A549 treated with CpdA at 1 μM for 4 hours (cell line): Measurements from ENCODE around the gene SMARCD3. TPM values are rescaled to one million over a fixed set of nuclear protein-coding genes. Genes with fewer than 3 reads are reported as not detected.

Experiments
- total RNA-seq: library from RNA; stranded (reverse); fragments of 200-300 nt; extraction: Qiagen RNA extraction; gene quantifications from 5 replicates; pipeline ENCODE4 v1.2.3, GENCODE V29; 2022; ENCODE audit warnings: low read depth

Gene SMARCD3
- 8.9 to 12.0 TPM (median 11.2 TPM) in 5 replicates for total RNA-seq

DNA sequence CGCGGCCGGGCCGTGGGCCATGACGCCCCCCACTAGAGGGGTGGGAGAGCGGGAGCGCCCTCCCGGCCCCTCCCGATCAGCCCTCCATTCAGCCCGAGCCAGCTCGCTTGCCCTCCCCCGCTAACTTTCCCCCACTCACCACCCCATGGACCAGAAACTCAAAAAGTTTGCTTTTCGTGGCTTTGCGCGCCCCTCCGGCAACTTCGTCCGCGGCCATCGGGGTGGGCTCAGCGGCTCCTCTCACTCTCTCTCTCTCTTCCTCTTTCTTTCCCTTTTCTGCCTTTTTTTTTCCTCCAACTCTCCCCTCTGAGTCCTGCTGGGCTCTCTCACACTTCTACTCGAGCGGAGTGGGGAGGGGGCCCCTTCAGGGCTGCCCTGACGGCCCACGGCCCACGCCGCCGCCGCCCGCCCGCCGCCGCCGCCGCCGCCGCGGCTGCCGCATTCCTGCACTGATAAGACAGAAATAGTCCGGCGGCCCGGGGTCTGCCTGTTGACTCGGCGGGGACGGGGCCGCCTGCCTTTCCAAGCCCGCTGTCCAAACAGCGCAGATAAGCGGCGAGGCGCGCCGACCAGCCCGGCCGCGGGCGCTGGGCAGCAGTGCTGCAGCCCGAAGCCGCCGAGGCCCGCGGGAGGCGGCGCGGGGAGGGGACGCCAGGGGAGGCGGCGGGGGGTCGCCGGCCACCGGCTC is at the start of gene SMARCD3:
Gene SMARCD3 (minus strand): TSS at position 349 of the 688 bp plus-strand sequence. CDS start 132 bp downstream, at position 217.

DNA sequence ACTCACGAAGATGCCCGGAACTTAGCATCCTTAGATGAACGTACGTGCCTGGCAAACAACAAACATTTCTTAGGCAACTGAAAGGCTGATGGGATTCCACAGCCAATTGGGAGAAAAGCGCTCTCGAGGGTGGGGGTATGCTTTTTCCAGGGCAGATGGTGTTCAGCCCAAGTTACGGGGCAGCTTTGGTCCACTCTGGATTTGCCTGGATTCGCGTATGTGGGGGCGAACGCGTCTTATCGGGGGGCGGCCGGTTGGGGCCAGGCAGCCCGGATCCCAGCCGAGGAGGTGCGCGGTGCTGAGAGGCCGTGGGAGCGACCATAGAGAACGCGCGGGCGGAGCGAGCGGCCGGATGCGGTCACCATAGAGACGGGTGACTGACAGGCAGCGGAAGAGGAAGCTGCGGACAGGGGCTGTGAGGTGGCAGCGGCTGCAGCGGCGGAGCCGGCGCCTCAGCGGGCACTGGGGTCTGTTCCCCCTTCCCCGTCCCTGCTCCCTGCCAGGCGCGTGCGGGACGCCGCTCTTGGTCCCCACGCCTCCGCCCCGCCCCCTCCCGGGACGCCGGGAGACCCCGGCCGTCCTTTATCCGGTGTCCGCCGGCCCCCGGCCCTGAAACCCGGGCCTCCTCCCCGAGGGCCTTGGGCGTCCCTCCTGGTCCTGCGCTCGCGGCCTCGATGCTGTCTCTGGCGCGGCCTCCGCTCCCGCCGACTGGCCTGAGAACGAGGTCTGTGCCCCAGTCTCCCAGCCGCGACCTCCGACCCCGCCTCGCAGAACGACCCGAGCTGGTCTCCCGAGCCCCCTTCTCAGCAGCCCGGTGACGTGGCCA is 16.2 kb downstream of the SMARCD3 start, which contains the start of gene CHPF2:
Gene CHPF2 (plus strand): TSS at position 393 of the 826 bp plus-strand sequence. CDS start 1,529 bp downstream, outside the sequence.

DNA sequence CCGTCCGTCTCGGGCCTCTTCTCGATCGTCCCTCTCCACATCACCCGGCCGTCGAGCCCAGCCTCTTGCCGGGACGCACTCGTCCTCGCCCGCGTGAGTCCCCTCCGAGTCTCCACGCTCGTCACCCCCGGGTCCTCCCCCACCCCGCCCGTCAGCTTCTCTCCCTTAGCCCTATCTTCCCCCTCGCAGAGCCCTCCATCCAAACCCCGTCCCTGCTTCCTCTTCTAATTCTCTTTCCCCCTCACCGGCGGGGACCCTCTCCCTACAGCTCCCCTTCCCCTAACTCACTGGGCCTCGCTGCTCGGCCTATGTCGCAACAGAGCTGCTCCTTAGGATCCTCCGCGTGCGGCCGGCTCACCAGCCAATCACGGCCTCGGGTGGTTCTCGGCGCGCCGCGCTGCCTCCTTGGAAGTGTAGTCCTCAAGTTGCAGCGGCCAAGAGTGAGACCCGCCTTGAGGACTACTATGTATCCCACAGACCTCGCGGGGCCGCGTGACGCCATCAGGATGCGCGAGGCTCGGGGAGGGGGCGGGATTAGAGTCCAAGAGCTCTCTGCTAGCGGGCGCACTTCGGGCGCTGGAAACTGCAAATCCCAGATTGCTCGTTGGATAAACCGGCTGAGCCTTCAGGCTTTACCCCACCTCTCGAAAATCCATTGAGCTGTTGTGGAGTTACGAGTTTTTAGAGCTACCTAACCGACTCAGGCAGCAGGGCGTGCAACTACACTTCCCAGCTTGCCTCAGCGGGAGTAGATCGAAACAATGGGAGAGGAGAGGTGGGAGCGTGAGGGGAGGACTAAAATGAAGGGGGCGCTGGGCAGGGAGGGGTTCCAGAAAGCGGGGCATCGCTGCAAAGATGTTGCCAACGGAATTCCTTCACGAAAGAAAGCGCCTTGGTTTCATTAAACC is 21.4 kb downstream of the SMARCD3 start, which contains the start of gene ABCF2:
Gene ABCF2 (minus strand): TSS at position 331 of the 908 bp plus-strand sequence. CDS start 747 bp downstream, outside the sequence.

DNA sequence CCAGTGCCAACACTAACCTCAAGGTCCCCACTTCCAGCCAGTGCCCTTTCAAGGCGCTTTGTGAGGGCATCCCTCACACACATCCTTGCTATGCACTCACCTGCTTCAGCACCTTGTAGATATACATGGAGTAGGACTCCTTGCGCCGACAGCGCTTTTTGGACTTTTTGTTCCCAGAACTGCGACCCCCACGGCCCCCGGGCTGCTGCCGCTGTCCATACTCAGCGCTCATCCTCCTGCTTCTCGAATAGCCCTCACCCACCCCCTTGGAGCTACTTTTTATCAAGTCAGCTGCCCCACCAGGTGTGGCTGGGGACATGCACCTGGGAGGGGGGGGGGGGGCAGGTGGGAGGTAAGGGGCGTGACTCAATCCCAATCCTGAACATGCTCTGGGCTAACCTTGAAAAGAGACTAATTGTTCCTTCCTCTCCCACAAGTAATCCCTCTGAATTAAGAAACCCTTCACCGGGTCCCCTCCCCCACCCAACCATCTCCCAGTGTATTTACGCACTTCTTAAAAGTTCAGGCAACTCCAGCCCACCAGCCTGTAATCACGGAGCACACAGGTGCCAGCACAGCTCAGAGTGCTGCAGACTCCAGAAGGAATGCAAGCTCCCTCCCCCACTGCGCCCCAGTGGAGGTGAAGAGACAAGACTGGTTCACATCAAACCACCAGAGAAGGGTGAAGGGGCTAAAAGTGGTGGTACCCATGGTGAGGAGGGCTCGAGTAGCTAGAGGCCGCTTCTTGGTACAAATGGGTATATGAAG is 38.2 kb downstream of the SMARCD3 start, which contains the start of gene H2BK1:
Gene H2BK1 (minus strand): TSS at position 402 of the 768 bp plus-strand sequence. CDS start 170 bp downstream, at position 232.

Other genes with a start within 250 kb of the SMARCD3 start
- 0.64 to 0.97 TPM (median 0.86 TPM) in 5 replicates for gene ATG9B, start 224.2 kb downstream of the SMARCD3 start, total RNA-seq
- gene ABCB8, start 220.2 kb downstream of the SMARCD3 start, total RNA-seq = 38.3 to 53.5 TPM (median 45.1 TPM) in 5 replicates
- 7.6 to 12.8 TPM (median 10.2 TPM) in 5 replicates for gene ASIC3, start 200.2 kb downstream of the SMARCD3 start, total RNA-seq
- gene CDK5, start 190.8 kb downstream of the SMARCD3 start, total RNA-seq = 32.3 to 35.2 TPM (median 33.4 TPM) in 5 replicates
- gene SLC4A2, start 189.1 kb downstream of the SMARCD3 start, total RNA-seq = 195 to 312 TPM (median 291 TPM) in 5 replicates
- 58.0 to 84.2 TPM (median 76.7 TPM) in 5 replicates for gene FASTK, start 167.9 kb downstream of the SMARCD3 start, total RNA-seq
- gene TMUB1, start 165.2 kb downstream of the SMARCD3 start, total RNA-seq = 35.5 to 58.8 TPM (median 56.8 TPM) in 5 replicates
- gene AGAP3, start 162.2 kb downstream of the SMARCD3 start, total RNA-seq = 54.6 to 71.6 TPM (median 67.0 TPM) in 5 replicates
- gene GBX1, start 81.0 kb downstream of the SMARCD3 start, total RNA-seq = not detected in 5 replicates
- not detected in 5 replicates for gene ASB10, start 61.4 kb downstream of the SMARCD3 start, total RNA-seq
- not detected in 5 replicates for gene H2BK1, start 38.2 kb downstream of the SMARCD3 start, total RNA-seq
- gene ABCF2, start 21.5 kb downstream of the SMARCD3 start, total RNA-seq = 69.2 to 73.0 TPM (median 70.1 TPM) in 5 replicates
- gene CHPF2, start 16.2 kb downstream of the SMARCD3 start, total RNA-seq = 39.4 to 53.0 TPM (median 48.5 TPM) in 5 replicates
- 37.2 to 52.1 TPM (median 39.9 TPM) in 5 replicates for gene NUB1, start 93.1 kb upstream of the SMARCD3 start, total RNA-seq
- 0.09 to 0.26 TPM (median 0.15 TPM) in 5 replicates for gene WDR86, start 161.3 kb upstream of the SMARCD3 start, total RNA-seq
- not detected in 5 replicates for gene CRYGN, start 191.4 kb upstream of the SMARCD3 start, total RNA-seq